Measurements from ENCODE around the gene RGS4.
A peak's percentile ranks its signal among the peaks of the same experiment; 100 is the strongest.
"Not testable (repeated sequence)": the region's sequence is repeated elsewhere in the genome, so short reads cannot be mapped to it uniquely, and the experiment has no call there.

RGS4 gene

DNA sequence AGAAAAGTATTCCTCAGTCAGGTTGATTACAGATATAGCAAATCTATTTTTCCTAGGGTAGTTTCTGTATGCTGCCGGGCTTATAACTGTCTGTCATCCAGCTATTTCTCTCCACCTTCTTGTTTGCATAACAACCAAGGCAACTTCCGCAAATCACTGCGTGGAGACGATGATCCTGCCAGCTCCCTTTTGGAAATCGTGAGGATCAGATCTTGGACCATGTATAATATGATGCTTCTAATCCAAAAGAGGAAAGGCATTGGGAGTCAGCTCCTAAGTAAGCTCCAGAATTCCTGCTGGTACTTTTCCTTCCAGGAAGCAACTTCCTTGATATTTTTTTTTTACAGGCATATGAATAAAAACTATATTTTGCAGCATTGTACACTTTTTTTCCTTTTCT is 445 bp upstream of the RGS4 start:
- no peak for DNase-seq

GRCh38 chr1:163069655-163070277 is 605 bp downstream of the RGS4 start:
- DNase-seq, result no peak

- DNase-seq, result peak; percentile 87
Measured at GRCh38 chr1:163071405-163072255, 2.5 kb downstream of the RGS4 start.

GRCh38 chr1:163072658-163073057 is 3.5 kb downstream of the RGS4 start:
- DNase-seq, result peak; percentile 51

GRCh38 chr1:163074004-163074403 is 4.8 kb downstream of the RGS4 start:
- no peak for DNase-seq

DNA sequence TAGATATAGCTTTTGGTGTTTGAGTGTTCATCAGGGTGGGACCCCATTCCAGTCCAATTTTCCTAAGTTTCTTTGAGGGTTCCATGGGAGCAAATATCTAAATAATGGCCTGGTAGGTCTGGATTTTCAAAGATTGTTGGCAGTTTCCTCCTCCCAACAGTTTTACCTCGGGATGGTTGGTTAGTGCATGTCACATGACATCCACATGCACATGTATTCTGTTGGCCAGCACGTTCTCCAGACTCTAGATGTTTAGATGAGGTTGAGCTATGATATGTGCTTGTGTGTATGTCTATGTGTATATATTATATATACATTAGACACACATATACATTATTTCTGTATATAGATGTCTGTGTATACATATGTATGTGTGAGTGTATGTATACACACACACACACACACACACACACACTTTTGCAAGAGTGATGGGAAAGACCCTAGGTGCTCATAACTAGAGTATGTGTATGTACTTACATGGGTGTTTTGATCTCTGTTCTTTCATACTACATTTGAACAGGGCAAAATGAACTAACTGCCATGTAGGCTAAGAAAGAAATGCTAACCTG is 5.6 kb downstream of the RGS4 start:
- no peak for DNase-seq

GRCh38 chr1:163076044-163076443 is 6.9 kb downstream of the RGS4 start:
- no peak for DNase-seq

- DNase-seq, result no peak
Measured at GRCh38 chr1:163076446-163076845, 7.3 kb downstream of the RGS4 start.

GRCh38 chr1:163076981-163077761 is 8.0 kb downstream of the RGS4 start:
- no peak for DNase-seq

GRCh38 chr1:163082971-163083370 is 13.8 kb downstream of the RGS4 start:
- DNase-seq, result no peak

- peak; percentile 50 for DNase-seq
Measured at GRCh38 chr1:163083690-163084089, 14.5 kb downstream of the RGS4 start.

- peak; percentile 71 for DNase-seq
Measured at GRCh38 chr1:163084330-163084729, 15.2 kb downstream of the RGS4 start.

DNA sequence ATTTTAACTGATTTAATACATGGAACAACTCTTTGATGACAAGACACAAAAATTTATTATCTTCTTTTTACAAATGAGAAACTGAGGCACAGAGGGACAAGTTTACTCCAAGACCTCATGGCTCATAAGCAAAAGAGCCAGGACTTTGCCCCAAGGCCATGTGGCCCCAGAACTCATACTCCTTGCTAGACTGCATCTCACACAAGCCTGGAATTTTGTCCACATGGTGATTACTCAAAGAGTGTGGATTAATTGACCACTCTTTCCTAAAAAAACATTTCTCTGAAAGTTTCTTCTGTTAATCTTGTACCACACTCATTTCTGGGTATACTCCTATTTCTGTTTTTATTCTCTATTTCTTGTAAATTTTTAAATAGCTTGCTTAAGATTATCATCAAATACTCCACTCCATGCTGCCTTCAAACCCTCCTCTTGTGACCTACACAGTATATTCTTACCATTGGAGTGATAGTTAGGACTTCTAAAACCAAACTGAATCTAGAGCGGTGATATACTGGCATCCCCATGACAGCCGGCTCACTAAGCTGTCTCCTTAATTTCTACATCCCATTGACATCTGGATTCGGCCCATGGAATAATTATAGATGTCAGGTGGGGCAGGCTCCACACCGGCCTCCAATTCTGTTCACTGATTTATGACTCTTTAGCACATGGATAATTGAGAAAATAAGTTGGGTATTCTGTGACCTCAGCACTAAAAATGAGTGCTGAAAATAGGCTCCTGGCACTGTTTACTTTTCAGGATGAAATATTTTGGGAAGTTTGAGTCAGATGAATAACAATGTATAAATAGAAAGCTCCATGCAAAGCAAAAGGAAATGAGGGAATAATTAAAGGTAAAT is 16.1 kb downstream of the RGS4 start:
- peak; percentile 75 for DNase-seq

DNA sequence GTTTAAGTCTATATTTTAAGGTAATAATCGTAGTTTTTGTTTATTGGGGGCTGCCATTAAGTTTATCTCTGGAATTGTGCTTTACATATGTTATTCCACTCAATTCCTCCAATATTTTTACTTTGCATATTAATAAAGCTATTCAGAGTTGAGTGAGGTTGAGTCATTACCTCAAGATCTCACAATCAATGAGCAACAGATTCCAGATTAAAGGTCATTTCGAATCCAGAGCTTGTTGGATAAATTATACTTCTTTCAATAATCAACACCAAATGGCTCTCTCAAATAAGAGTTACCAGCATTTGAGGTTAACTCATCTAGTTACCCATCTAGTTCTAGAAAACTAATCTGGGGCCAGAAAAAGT is 16.7 kb downstream of the RGS4 start:
- DNase-seq, result peak; percentile 59

- DNase-seq, result not testable (repeated sequence)
Measured at GRCh38 chr1:163089117-163089516, 20.0 kb downstream of the RGS4 start.

GRCh38 chr1:163090321-163090945 is 21.3 kb downstream of the RGS4 start:
- peak; percentile 54 for DNase-seq

DNA sequence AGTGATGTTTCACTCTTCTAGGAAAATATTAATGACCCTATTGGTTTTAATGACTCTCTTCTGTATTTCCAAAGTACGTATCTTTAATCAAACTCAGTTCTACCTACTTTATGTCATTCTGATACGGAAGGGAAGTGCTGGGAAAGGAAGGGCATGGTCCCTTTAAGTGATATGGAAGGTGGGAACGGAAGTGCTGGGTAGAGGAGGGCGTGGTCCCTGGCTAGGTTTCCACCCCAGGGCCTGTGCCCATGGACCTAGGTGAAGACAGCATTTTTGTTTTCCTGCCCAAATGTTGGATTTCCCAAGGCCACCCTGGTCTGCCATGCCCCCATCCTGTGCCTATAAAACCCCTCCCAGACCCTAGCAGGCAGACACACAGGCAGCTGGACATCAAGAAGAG is 24.0 kb downstream of the RGS4 start:
- DNase-seq, result no peak

DNA sequence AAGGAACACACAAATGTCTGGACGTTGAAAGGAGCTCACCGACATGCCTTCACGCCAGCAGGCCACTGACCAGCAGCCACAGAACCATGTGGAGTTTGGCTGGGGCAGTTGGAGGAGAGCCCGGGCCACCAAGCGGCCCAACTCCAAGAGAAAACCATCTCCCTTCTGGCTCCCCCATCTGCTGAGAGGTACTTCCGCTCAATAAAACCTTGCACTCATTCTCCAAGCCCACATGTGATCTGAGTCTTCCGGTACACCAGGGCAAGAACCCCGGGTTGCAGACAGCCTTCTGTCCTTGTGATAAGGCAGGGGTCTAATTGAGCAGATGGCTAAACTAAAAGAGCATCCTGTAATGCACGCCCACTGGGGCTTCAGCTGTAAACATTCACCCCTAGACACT is 24.4 kb downstream of the RGS4 start:
- no peak for DNase-seq

DNA sequence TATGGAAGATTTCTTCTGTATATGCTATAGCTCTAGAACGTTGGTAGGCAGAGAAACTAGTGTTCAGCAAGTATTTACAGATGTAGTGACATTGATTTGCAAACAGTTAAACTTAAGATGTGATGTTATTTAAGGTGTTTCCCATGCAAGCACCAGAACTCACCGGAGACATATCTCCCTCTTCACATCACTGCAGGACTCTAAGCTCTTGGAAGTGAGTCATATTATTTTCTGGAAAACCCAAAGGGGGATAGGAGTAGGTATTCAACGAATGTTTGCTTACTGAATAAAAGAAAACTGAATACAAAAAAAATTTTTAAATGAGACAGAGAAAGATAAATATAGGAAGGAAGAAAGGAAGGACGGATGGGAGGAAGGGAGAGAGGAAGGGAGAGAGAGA is 25.0 kb downstream of the RGS4 start:
- DNase-seq, result no peak

- no peak for DNase-seq
Measured at GRCh38 chr1:163094589-163094988, 25.4 kb downstream of the RGS4 start.

DNA sequence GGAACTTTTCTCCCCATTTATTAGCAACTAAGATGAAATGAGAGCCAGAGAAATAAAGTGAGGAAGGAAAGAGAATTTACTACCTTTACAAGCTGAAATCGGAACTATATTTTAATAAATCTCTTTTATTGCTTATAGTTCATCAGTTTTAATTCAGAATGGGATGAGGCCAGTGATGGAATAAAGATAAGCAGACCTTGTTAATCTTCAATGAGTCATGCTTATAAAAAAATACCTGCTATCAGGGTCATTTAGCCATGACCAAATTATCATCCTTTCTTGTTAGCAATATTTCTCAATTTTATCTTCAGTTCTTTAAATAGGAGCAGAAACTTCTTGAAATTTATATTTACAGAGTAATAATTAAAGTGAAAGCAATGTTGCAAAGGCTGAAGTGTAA is 26.1 kb downstream of the RGS4 start:
- no peak for DNase-seq

- DNase-seq, result no peak
Measured at GRCh38 chr1:163102590-163102989, 33.4 kb downstream of the RGS4 start.

All from fibroblast of skin of abdomen (primary cell).